ENCODE results near the gene CLK2. TPM values are rescaled to one million over a fixed set of nuclear protein-coding genes. Genes with fewer than 3 reads are reported as not detected.
"Not testable (repeated sequence)": the region's sequence is repeated elsewhere in the genome, so short reads cannot be mapped to it uniquely, and the experiment has no call there.

Gene CLK2
- polyA plus RNA-seq, 1 donor = 45.2 TPM

DNA sequence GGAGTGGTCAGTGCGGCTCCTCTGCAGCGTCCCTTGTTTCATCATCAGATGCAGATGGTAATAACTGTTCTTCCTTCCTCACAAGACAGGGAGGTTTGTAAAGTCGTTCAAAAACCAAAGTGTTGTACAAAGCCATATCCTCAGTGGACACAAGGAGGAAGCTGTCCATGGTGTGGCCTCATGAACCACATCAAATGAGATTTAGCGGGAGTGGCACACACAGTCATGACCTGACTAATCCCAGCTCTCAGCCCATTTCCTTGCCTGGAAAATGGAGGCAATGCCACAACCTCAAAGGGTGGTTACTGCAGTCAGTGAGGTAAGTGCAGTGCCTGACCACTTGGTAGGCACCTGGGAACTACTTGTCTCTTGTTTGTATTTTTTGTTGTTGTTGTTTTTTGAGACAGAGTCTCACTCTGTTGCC, 31.5 kb downstream of the CLK2 start:
- no peak for DNase-seq

DNA sequence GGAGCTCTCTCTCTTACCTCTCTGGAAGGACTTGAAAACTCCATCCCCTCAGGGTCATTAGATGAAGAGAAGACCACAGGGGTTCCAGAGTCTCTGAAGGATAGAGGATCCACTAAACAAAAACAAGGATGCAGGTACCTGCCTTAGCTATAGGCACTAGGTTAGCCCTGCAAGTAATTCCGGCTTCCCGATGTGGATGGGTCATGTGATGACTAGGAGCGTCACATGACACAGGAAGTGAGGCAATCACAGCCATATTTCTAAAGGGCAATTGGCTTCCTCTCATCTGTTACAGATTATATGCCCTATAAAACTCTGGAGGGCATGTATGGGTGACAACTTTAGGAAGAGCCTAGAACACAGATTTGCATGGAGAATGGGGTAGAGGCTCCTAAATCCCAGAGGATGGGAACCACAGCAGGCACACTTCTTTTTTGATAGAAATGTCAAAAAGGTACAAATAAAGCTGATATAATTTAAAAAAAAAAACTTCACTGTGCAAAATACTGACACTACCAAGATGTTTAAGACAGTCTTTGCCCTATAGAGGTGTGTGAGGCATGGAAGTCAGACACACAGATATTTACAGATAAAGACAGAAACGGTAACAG, 32.1 kb downstream of the CLK2 start:
- peak; percentile 74 for DNase-seq

DNA sequence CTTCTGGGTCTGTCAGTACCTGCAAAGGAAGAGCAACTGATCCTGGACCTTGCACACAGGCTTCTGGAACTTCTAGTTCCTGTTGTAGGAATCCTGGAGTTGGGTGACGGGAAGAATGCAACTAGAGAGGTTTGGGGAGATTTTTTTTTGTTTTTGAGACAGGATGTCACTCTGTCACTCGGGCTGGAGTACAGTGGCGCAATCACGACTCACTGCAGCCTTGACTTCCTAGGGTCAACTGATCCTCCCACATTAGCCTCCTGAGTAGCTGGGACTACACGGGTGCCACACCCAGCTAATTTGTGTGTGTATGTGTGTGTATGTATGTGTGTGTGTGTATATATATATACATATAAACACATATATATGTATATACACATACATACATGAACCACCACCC, 36.9 kb downstream of the CLK2 start:
- DNase-seq = no peak

DNA sequence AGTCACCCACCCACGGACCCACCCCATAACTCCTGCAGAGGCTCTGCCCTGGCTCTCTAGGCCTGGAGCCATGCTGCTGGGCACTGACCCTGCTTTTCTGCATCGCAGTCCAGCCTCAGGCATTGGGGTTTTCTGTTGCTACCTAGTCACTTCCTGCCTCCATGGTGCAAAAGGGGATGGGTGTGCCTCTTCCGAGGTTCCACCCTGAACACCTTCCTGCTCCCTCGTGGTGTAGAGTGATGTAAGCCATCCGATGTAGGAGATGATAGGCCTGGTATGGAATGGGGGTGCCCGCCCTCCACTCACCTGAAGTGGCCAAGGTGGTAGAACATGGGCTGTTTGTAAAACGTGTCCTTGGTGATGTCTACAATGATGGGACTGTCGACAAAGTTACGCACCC, 37.9 kb downstream of the CLK2 start:
- DNase-seq = not testable (repeated sequence)

DNA sequence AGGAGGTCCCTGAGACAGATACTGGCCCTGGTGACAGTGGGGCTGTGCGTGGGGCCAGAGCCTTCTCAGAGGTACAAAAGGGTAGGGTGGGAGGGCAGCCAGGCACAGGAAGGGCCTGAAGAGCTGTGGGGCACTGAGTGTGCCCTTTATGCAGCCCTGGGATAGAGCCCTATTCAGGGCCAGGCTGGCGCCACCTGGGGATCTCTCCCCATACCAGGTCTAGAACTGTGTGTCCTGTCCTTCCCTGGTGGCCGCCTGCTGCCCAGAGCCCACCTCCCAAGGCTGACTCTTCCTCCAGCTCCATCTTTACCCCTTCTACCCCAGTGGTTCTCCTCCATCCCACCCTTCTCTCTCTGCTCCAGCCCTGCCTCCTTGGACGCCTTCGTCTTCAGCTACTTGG, 39.8 kb downstream of the CLK2 start:
- DNase-seq = not testable (repeated sequence)

DNA sequence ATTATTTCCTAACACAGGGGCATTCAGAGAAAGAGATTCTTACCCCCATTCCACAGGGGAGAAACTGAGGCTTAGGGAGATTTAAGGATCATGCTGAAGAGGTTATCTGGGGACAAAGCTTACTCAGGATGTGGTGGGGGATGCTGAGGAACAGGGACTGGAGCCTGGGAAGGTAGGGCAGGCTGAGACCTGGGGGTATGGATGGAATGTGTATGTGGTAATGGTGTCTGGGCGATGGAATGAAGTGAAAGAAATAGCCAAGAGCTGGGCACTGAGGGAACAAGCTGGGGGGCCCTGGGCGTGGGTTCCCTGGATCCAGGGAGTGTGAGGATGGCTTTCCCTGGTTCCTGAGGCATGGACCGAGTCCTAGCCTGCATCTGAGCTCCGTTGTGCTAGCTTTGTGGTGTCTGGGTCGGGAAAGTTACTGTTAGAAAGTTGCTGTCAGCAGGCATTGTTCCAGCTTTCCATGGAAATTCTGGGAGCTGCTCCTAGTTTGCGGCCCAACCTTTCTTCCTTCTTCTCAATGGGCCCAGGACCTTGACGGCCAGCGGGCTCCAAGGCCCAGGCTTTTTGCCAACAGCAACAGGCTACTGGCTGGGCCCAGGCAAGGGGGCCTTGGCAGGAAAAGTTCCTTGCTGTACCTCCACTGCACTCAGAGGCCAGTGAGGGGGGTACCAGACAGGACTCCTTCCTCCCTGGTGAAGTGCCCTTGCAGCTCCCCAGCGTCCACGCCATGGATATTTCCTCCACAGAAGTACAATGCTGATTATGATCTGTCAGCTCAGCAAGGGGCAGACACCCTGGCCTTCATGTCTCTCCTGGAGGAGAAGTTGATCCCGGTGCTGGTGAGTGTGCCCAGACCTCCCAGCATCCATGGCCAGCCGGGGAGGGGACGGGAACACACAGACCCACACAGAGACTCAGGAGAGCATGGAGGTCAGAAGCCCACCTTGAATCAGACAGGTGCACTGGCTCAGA, 41.0 kb downstream of the CLK2 start:
- DNase-seq = peak; percentile 91

DNA sequence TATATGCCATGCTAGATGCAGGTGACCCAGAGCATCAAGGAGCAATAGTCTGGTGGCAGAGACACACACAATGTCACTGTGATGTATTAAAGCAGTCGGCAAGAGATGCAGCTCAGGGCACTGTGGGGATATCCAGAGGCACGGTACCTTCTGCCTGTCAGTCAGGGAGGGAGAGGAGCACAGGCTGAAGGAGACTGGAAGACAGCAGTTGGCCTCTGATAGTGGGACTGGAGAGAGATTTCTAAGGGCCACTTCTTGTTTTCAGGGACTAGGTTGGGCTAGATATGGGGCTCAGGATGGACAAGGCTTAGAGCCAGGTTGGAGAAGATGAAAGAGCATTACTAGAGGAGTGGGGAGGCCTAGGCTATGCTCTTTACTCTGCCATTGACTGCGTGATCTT, 42.0 kb downstream of the CLK2 start:
- DNase-seq = not testable (repeated sequence)

DNA sequence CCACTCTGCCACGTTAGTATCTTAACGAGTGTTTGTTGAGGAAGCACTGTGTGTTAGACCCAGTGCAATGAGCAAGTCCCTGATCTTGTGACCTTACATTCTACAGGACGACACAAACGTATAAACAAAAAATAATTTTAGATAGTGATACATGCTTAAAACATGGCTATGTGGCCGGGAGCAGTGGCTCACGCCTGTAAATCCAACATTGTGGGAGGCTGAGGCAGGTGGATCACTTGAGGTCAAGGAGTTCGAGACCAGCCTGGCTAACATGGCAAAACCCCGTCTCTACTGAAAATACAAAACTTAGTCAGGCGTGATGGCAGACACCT, 45.2 kb downstream of the CLK2 start:
- no peak for DNase-seq

DNA sequence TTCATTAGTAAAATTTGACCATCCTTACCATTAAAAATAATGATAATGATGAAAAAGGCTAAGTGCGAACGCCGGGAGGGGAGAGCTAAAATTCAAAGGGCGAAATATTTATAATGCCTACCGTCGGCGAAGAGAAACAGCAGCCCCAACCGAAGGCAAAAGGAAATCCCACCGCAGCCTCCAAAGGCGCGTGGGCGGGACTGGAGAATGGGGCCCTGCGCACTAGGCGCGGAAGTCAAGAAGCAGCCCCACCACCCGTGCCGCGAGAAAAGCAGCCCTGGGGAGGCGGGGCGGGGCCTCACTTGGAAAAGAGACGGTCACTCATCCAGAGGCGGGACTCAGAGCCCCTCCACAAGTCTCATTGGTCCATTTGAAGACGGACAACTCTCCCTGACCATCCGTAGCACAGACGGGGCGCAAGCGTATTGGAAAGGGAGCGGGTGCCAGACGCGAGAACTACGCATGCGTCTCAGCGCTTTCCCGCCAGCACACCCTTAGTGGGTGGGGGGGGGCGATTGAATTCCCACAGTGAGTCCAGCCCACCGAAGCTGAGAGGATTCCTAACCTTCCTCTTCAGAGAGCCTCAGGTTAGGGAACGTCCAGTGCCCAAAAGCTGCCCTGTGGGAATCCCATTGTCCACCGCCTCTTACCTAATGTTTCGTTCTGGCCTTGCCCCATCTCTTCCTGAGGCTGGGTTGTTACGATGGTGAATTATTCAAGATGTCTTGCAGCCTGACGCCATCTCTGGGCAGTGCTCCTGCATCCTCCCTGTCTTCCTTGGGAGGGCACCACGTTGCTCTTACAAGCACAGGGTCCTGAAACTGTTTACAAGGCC, 45.8 kb downstream of the CLK2 start:
- peak; percentile 99 for DNase-seq

DNA sequence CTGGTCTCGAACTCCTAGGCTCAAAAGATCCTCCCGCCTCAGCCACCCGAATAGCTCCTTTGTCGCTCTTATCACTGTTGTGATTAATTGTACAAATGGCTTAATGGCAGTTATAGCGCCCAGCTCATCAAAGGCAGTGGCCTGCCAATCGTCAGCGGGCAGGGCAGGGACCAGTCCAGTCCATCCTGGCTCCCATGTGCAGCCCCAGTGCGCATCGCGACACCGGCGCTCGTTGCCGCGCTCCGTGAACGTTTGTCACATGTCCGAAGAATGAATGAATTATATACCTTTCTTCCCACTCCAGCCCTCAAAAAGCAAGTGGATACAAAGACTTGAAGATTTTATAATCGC, 46.4 kb downstream of the CLK2 start:
- DNase-seq = peak; percentile 41

DNA sequence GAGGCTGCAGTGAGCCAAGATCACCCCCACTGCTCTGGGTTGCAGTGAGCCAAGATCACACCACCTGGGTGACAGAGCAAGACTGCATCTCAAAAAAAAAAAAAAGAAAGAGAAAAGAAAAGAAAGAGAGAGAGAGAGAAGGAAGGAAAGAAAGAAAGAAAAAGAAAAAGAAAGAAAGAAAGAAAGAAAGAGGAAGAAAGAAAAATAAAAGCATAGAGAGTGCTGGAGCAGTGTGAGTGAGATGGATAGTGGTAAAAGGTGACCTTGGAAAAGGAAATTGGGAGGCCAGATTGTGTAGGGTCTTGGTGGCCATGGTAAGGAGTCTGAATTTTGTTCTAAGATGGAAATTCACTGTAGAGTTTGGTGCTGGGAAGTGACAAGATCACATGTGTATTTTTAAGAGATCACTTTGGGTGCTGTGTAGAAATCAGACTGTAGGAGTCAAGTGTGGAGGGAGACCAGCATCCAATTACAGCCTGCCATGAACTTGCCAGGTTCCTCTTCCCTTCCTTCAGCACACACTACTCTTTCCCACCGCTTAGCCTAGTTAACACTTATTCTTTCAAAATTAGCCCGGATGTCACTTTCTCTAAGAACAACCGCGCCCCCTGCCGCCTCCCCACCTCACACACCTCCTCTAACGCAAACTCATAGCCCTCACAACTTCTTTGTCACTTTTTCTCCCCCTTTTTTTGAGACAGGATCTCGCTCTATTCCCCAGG, 47.0 kb downstream of the CLK2 start:
- peak; percentile 77 for DNase-seq

DNA sequence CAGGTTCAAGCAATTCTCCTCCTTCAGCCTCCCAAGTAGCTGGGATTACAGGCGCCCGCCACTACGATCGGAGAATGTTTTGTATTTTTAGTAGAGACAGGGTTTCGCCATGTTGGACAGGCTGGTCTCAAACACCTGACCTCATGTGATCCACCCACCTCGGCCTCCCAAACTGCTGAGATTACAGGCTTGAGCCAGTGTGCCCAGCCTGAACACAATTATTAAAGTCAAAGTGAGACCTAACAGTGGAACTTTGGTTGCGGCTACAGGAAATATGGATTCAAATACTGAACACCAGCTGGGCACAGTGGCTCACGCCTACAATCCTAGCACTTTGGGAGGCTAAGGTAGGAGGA, 47.9 kb downstream of the CLK2 start:
- not testable (repeated sequence) for DNase-seq

DNA sequence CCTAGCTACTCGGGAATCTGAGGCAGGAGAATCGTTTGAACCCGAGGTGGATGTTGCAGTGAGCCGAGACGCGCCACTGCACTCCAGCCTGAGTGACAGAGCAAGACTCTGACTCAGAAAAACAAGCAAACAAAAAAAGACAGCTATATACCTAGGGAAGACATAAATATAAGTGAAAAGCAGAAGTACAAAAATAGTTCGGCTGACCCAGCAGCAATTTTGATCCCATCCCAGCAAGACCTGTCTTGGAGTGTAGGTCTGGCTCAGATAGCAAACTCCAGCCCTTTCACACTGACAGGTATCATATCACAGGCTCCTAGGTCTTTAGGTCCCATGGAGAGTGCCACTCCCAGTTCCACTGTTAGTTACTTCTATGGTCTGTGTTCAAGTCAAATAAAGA, 50.3 kb downstream of the CLK2 start:
- DNase-seq = no peak

DNA sequence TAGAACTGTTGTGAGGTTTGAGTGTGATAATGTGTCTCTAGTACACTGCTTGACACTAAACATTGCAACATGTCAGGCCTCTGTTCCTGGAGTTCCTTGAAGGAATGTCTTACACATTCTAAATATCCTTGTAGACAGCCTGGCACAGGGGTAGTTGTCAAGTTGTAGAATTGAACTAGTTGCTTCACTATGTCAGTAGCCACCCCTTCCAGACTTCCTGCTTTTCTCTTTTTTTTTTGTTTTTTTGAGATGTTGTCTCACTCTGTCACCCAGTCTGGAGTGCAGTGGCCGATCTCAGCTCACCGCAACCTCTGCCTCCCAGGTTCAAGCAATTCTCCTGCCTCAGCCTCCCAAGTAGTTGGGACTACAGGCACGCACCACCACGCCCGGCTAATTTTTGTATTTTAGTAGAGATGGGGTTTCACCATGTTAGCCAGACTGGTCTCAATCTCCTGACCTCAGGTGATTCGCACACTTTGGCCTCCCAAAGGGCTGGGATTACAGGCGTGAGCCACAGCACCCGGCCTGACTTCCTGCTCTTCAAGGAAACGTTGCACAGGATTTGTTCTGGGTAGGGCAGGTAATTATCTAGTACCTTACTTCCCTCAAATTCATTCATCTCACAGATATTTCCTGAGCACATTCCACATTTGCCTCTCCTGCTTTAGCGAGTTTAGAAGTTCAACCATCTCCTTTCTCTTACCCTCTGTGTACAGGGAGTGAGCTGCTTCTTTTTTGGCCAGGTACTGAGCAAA, 52.9 kb downstream of the CLK2 start:
- DNase-seq = not testable (repeated sequence)

DNA sequence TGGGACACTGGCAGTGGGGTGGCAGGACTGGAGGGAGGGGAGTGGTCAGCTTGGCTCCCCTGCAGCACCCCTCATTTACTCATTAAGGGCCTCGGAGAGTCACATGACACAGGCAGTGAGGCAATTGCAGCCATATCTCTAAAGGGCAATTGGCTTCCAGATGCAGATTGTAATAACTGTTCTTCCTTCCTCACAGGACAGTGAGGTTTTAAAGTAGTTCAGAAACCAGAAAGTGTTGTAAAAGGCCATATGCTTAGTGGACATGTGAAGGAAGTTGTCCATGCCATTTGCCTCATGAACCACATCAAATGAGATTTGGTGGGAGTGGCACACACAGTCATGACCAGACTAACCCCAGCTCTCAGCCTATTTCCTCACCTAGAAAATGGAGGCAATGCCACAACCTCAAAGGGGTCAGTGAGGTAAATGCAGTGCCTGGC, 53.7 kb downstream of the CLK2 start:
- no peak for DNase-seq

DNA sequence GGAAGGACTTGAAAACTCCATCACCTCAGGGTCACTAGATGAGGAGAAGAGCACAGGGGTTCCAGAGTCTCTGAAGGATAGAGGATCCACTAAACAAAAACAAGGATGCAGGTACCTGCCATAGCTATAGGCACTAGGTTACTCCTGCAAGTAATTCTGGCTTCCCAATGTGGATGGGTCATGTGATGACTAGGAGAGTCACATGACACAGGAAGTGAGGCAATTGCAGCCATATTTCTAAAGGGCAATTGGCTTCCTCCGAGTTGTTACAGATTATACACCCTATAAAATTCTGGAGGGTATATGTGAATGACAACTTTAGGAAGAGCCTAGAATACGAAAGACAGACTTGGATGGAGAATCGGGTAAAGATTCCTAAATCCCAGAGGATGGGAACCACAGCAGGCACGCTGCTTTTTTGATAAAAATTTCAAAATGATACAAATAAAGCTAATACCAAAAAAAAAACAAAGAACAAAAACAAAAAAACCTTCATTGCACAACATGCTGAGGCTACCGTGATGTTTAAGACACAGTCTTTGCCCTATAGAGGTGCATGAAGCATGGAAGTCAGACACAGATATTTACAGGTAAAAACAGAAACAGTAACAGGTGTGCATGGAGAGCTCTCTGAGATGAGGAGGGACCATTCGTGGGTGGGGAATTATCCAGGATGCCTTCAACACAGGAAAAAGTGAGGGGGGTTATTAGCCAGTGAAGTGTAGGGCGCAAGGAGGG, 54.3 kb downstream of the CLK2 start:
- no peak for DNase-seq

DNA sequence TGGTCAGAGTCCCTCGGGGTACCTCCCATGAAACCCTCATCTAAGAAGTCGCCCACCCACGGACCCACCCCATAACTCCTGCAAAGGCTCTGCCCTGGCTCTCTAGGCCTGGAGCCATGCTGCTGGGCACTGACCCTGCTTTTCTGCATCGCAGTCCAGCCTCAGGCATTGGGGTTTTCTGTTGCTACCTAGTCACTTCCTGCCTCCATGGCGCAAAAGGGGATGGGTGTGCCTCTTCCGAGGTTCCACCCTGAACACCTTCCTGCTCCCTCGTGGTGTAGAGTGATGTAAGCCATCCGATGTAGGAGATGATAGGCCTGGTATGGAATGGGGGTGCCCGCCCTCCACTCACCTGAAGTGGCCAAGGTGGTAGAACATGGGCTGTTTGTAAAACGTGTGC, 58.6 kb downstream of the CLK2 start:
- not testable (repeated sequence) for DNase-seq
